Keratinocyte (primary cell): Measurements from ENCODE around the gene MRFAP1. TPM values are rescaled to one million over a fixed set of nuclear protein-coding genes. Genes with fewer than 3 reads are reported as not detected.

Experiments
- DNase-seq: peaks from one replicate; pipeline ENCODE4 v3.0.0-alpha.2; 2011; ENCODE audit warnings: low read depth, missing footprints, low spot score
- FAIRE-seq: peaks from 2 replicates; lab custom pipeline; 2011; peaks lifted over from hg19 to GRCh38; lab: Jason Lieb, UNC
- H2AFZ ChIP-seq: 2 replicates; pipeline ENCODE4 v1.6.0; 2012; ENCODE audit warnings: low read length, control low read depth, inconsistent platforms; ENCODE audit not compliant: control insufficient read depth
- H3K27ac ChIP-seq: 2 replicates; pipeline ENCODE4 v1.5.1; 2011; ENCODE audit warnings: low read length; ENCODE audit not compliant: control insufficient read depth, insufficient read depth
- H3K27me3 ChIP-seq: 3 replicates; pipeline ENCODE4 v1.6.0; 2011; ENCODE audit warnings: low read length; ENCODE audit not compliant: control insufficient read depth, insufficient read depth; ENCODE audit errors: extremely low read depth
- H3K36me3 ChIP-seq, 2 experiments: 2 replicates in 1 of 2; 3 replicates in 1 of 2; pipeline ENCODE4 v1.5.1; 2011; ENCODE audit warnings: low read length in 2 of 2, mild to moderate bottlenecking in 1 of 2; ENCODE audit not compliant: control insufficient read depth in 2 of 2, insufficient read depth in 2 of 2; ENCODE audit errors: extremely low read depth in 1 of 2
- H3K4me1 ChIP-seq: 3 replicates; pipeline ENCODE4 v1.5.1; 2011; ENCODE audit warnings: low read length; ENCODE audit not compliant: control insufficient read depth, insufficient read depth; ENCODE audit errors: extremely low read depth
- H3K4me2 ChIP-seq: 3 replicates; pipeline ENCODE4 v1.6.0; 2011; ENCODE audit warnings: low read depth, low read length; ENCODE audit not compliant: control insufficient read depth, insufficient read depth; ENCODE audit errors: extremely low read depth
- H3K4me3 ChIP-seq, 3 experiments: fragments of 200-600 bp in 1 of 3; sonication (generic) in 1 of 3; 2 replicates in 2 of 3; 3 replicates in 1 of 3; pipeline ENCODE4 v1.5.1; 2011 to 2016; ENCODE audit warnings: low read length in 3 of 3, mild to moderate bottlenecking in 3 of 3, control low read depth in 2 of 3, inconsistent platforms in 1 of 3, low read depth in 1 of 3, mixed read lengths in 1 of 3, mixed run types in 1 of 3, moderate library complexity in 1 of 3; ENCODE audit not compliant: control insufficient read depth in 2 of 3, insufficient read depth in 2 of 3; ENCODE audit errors: extremely low read depth in 1 of 3
- H3K79me2 ChIP-seq: 2 replicates; pipeline ENCODE4 v1.6.0; 2012; ENCODE audit warnings: low read length; ENCODE audit not compliant: control insufficient read depth, insufficient read depth
- H3K9ac ChIP-seq: 3 replicates; pipeline ENCODE4 v1.6.0; 2011; ENCODE audit warnings: low read length; ENCODE audit not compliant: control insufficient read depth, insufficient read depth; ENCODE audit errors: extremely low read depth
- H3K9me1 ChIP-seq: 3 replicates; pipeline ENCODE4 v1.6.0; 2011; ENCODE audit warnings: low read length; ENCODE audit not compliant: control insufficient read depth, insufficient read depth; ENCODE audit errors: extremely low read depth
- H3K9me3 ChIP-seq: 2 replicates; pipeline ENCODE4 v1.5.1; 2012; ENCODE audit warnings: low read depth, low read length; ENCODE audit not compliant: control insufficient read depth
- H4K20me1 ChIP-seq: 3 replicates; pipeline ENCODE4 v1.6.0; 2011; ENCODE audit warnings: low read length; ENCODE audit not compliant: control insufficient read depth, insufficient read depth; ENCODE audit errors: extremely low read depth
- EZH2 ChIP-seq: IDR thresholded peaks from one replicate; pipeline ENCODE4 v1.6.1; 2012; ENCODE audit warnings: inconsistent platforms, mild to moderate bottlenecking, low read length, moderate library complexity
- dilution Hi-C: fragments of 300-500 bp; cut with MboI; formaldehyde crosslinking; loops from one replicate; pipeline ENCODE4 v1.7.0; 2020; ENCODE audit warnings: low sequenced_read_pairs; ENCODE audit not compliant: extremely low pct_ligation_motif_present
- polyA plus RNA-seq, 5 experiments: library from polyadenylated mRNA; depleted of rRNA in 3 of 5; stranded (reverse) in 3 of 5; stranded (forward) in 1 of 5; unstranded in 1 of 5; fragments of >200 nt; gene quantifications; 1 replicate in 1 of 5; 2 replicates in 3 of 5; 3 replicates in 1 of 5; pipeline versions ENCODE4 v1.2.1 to v1.2.3, GENCODE V29; 2011 to 2012; ENCODE audit warnings: missing spikeins in 2 of 5, low read depth in 1 of 5, low replicate concordance in 1 of 5
- TF ChIP-seq, protein P1 (sequence below), 3 experiments: IDR thresholded peaks in 1 of 3; conservative IDR thresholded peaks in 1 of 3; optimal IDR thresholded peaks in 1 of 3; 2 replicates in 2 of 3; 3 replicates in 1 of 3; pipeline versions ENCODE3 to v1.5.1; 2011; ENCODE audit warnings: low read length in 3 of 3, mild to moderate bottlenecking in 3 of 3, moderate library complexity in 2 of 3, control low read depth in 1 of 3, inconsistent platforms in 1 of 3; ENCODE audit not compliant: insufficient read depth in 2 of 3; ENCODE audit errors: extremely low read depth in 1 of 3

Gene MRFAP1
- polyA plus RNA-seq, 1 donor (not counting 4 experiments of a cell fraction or from before 2014, with no cell fraction given) = 275 TPM

GRCh38 chr4:6601661-6602250 lies 38.7 kb upstream of the MRFAP1 start:
- no peaks in the 10 kb centered on the region for H3K27me3 ChIP-seq
- DNase-seq = no peak
- H3K9me1 ChIP-seq = no peaks in the 10 kb centered on the region
- no peaks in the 10 kb centered on the region for H4K20me1 ChIP-seq
- H3K4me3 ChIP-seq = no peak overlapping the region
- FAIRE-seq = no peak
- no peak for TF ChIP-seq EZH2
- TF ChIP-seq, protein P1, sequence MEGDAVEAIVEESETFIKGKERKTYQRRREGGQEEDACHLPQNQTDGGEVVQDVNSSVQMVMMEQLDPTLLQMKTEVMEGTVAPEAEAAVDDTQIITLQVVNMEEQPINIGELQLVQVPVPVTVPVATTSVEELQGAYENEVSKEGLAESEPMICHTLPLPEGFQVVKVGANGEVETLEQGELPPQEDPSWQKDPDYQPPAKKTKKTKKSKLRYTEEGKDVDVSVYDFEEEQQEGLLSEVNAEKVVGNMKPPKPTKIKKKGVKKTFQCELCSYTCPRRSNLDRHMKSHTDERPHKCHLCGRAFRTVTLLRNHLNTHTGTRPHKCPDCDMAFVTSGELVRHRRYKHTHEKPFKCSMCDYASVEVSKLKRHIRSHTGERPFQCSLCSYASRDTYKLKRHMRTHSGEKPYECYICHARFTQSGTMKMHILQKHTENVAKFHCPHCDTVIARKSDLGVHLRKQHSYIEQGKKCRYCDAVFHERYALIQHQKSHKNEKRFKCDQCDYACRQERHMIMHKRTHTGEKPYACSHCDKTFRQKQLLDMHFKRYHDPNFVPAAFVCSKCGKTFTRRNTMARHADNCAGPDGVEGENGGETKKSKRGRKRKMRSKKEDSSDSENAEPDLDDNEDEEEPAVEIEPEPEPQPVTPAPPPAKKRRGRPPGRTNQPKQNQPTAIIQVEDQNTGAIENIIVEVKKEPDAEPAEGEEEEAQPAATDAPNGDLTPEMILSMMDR (optimal IDR thresholded peaks at IDR 0.05 in 1 of 3, IDR thresholded peaks at IDR 0.05 in 1 of 3, conservative IDR thresholded peaks at IDR 0.05 in 1 of 3; ENCODE audit: extremely low read depth in 1 of 3, insufficient read depth in 2 of 3, low read length in 3 of 3) = no peak
- H3K79me2 ChIP-seq = no peaks in the 10 kb centered on the region
- H3K27ac ChIP-seq = no peak overlapping the region
- peaks cover 3% of the 10 kb centered on the region for H3K9me3 ChIP-seq
- no peaks in the 10 kb centered on the region for H3K4me1 ChIP-seq
- dilution Hi-C loops = no loop called here
- H3K36me3 ChIP-seq = peaks cover 0 to 19% of the 10 kb centered on the region in 2 experiments
- no peak overlapping the region for H3K4me2 ChIP-seq
- no peak overlapping the region for H3K9ac ChIP-seq
- H2AFZ ChIP-seq = no peak overlapping the region

DNA sequence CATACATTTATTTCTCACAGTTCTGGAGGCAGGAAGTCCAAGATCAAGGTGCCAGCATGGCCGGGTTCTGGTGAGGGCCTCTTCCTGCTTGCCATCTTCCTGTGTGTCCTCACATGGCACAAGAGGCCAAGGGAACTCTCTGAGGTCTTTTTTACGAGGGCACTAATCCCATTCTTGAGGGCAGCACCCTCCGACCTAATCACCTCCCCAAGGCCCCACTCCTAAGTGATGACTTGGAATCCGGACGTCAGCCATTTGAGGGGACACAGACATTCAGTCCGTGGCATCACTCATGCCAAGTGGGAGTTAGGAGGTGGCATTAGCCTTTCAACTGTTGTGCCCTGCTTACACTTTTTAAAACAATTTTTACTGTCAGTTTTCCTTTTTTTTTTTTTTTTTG lies 38.2 kb upstream of the MRFAP1 start:
- Histone ChIP-seq H3K9ac (no peak overlapping the region), H3K4me1 (no peaks in the 10 kb centered on the region), H3K9me3 (peaks cover 3% of the 10 kb centered on the region), H3K4me2 (no peak overlapping the region), H3K36me3 (peaks cover 0 to 20% of the 10 kb centered on the region in 2 experiments), H4K20me1 (no peaks in the 10 kb centered on the region), H3K79me2 (no peaks in the 10 kb centered on the region), H3K27ac (no peak overlapping the region), H2AFZ (no peak overlapping the region), H3K27me3 (no peaks in the 10 kb centered on the region), H3K9me1 (no peaks in the 10 kb centered on the region), H3K4me3 (no peak overlapping the region)
- DNase-seq (no peak), FAIRE-seq (no peak)
- dilution Hi-C loops = no loop called here
- TF ChIP-seq EZH2 = no peak
- TF ChIP-seq, protein P1 (optimal IDR thresholded peaks at IDR 0.05 in 1 of 3, IDR thresholded peaks at IDR 0.05 in 1 of 3, conservative IDR thresholded peaks at IDR 0.05 in 1 of 3; ENCODE audit: extremely low read depth in 1 of 3, insufficient read depth in 2 of 3, low read length in 3 of 3) = no peak
